Placental epithelial cell (primary cell): Measurements from ENCODE around the gene SELENOH. TPM values are rescaled to one million over a fixed set of nuclear protein-coding genes. Genes with fewer than 3 reads are reported as not detected.

Experiments
- small RNA-seq: library from RNA; depleted of rRNA; stranded (forward); fragments of <200 nt; gene quantifications from one replicate; pipeline ENCODE3, GENCODE V24; 2012
- total RNA-seq: library from RNA; depleted of rRNA; stranded (reverse); fragments of >200 nt; gene quantifications from 2 replicates; pipeline ENCODE4 v1.2.3, GENCODE V29; 2012

The SELENOH gene
- 82.8 and 83.7 TPM in 2 replicates for total RNA-seq

GRCh38 chr11:57741132-57742086, at the start of gene SELENOH:
Gene SELENOH, plus strand, starts transcription at chr11:57741491. Its CDS starts 105 bp downstream, at chr11:57741596.

GRCh38 chr11:57711414-57712255, 29.7 kb upstream of the SELENOH start, which contains the start of gene MED19:
Gene MED19, minus strand, starts transcription at chr11:57712215. Its CDS starts 36 bp downstream, at chr11:57712179.

GRCh38 chr11:57712256-57713150, 28.8 kb upstream of the SELENOH start, which contains the start of gene TMX2:
Gene TMX2, plus strand, starts transcription at chr11:57712593. Its CDS starts 26 bp downstream, at chr11:57712619.

GRCh38 chr11:57751676-57752253, 10.5 kb downstream of the SELENOH start, which contains the start of gene BTBD18:
Gene BTBD18, minus strand, starts transcription at chr11:57751819. Its CDS starts 631 bp downstream, at chr11:57751188.

GRCh38 chr11:57761301-57762234, 20.3 kb downstream of the SELENOH start, which contains the start of gene CTNND1:
Gene CTNND1, plus strand, starts transcription at chr11:57761802. Its CDS starts 29,677 bp downstream, at chr11:57791479.

Small RNA genes lying within 50 kb of the gene (small RNA-seq; reads per million reads assigned to genes)
- gene AP001931.1 = 0.12 reads per million
- not detected for gene TMX2-CTNND1

Other genes starting within 250 kb of the SELENOH start
- gene SLC43A1, start 225.8 kb upstream of the SELENOH start, total RNA-seq = 1.2 and 1.6 TPM in 2 replicates
- 16.8 and 19.6 TPM in 2 replicates for gene TIMM10, start 210.7 kb upstream of the SELENOH start, total RNA-seq
- not detected in 2 replicates for gene SMTNL1, start 203.9 kb upstream of the SELENOH start, total RNA-seq
- 0.33 and 3.1 TPM in 2 replicates for gene UBE2L6, start 173.8 kb upstream of the SELENOH start, total RNA-seq
- 0.65 and 13.7 TPM in 2 replicates for gene SERPING1, start 143.8 kb upstream of the SELENOH start, total RNA-seq
- 0.33 and 0.39 TPM in 2 replicates for gene YPEL4, start 91.6 kb upstream of the SELENOH start, total RNA-seq
- gene CLP1, start 83.7 kb upstream of the SELENOH start, total RNA-seq = 16.9 and 17.5 TPM in 2 replicates
- gene ZDHHC5, start 73.4 kb upstream of the SELENOH start, total RNA-seq = 38.1 and 62.9 TPM in 2 replicates
- 14.9 and 16.2 TPM in 2 replicates for gene MED19, start 29.3 kb upstream of the SELENOH start, total RNA-seq
- gene TMX2, start 28.9 kb upstream of the SELENOH start, total RNA-seq = 49.9 and 57.9 TPM in 2 replicates
- not detected in 2 replicates for gene BTBD18, start 10.3 kb downstream of the SELENOH start, total RNA-seq
- gene CTNND1, start 20.3 kb downstream of the SELENOH start, total RNA-seq = 200 and 219 TPM in 2 replicates